GM19328 (cell line): Measurements from ENCODE around the gene MGST3.
"Not testable (repeated sequence)": the region's sequence is repeated elsewhere in the genome, so short reads cannot be mapped to it uniquely, and the experiment has no call there.

Experiments
- ATAC-seq: cut with Tn5 transposase; IDR thresholded peaks from one replicate; pipeline ENCODE4 v1.9.1; 2021; ENCODE audit warnings: mild to moderate bottlenecking, moderate library complexity; ENCODE audit not compliant: unreplicated experiment

Gene MGST3

DNA sequence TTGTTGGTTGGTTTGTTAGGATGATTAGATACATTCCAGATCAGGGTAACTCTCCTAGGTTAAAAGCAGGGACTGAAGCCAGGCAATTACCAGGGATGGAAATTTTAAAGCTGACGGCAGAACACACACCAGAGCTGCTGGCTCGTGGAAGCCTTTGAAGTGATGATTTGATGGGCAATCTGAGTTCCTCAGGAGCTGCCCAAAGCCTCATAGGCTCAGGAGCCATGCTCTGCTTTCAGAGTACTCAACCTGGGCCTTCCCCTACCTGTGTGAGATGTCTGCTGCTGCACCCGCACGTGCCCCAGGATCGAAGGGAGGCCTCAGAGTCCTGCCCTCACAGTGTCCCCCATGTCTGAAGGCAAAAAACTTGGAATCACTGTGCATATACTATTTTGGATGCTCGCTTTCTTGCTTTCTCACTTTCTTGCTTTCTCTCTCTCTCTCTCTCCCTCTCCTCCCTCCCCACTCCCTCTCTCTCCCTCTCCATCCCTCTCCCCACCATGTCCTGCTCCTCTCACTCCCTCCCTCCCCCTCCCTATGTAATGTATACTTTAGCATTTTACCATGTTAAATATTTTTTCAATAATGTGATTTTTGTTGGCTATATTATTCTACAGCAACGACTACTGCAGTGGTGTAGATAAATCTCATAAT lies 18.0 kb downstream of the MGST3 start:
- ATAC-seq: no peak

DNA sequence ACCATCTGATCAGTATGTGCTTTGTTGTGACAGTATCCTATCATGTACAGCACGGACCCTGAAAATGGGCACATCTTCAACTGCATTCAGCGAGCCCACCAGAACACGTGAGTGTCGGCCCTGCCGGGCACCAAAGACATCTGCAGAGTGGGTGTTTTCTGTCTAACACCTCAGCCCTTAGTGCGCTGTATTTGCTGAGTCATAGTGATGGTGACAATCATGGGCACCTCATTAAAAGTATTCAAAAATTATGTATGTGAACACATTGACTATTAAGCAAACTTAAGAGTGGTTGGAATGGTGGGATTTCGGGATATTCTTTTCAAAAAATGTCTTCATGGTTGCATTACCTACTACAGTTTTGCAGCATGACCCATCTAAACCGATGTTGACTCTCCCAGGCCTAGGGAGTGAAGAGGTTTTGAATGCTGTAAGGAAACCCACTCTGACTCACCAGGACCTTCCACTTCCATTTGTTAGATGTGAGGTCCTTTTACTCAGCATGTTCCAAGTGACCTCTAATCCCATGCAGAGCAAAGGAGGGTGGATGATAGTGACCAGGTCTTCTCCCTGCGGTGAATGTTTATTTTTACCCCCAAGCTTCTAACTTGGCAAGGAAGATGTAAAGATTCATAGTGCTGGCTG lies 20.1 kb downstream of the MGST3 start:
- ATAC-seq: no peak

DNA sequence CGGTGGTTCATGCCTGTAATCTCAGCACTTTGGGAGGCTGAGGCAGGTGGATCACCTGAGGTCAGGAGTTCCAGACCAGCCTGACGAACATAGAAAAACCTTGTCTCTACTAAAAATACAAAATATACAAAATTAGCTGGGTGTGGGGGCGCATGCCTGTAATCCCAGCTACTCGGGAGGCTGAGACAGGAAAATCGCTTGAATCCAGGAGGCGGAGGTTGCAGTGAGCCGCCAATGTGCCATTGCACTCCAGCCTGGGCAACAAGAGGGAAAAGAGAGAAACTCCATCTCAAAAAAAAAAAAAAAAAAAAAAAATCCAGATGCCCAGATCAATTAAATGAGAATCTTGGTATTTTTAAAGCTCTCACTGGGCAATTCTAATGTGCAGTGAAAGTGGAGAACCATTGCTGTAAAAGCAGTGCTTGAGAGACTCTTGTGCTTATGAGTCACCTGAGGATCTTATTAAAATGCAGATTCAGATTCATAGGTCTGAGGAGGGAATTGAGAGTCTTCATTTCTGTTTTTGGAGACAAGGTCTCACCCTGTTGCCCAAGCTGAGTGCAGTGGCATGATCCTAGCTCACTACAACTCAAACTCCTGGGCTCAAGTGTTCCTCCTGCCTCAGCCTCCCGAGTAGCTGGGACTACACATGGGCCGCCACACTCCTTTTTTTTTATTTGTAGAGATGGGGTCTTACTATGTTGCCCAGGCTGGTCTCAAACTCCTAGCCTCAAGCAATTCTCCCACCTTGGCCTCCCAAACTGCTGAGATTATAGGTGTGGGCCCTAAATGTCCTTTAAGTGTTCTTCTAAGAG lies 27.9 kb downstream of the MGST3 start:
- not testable (repeated sequence) for ATAC-seq

DNA sequence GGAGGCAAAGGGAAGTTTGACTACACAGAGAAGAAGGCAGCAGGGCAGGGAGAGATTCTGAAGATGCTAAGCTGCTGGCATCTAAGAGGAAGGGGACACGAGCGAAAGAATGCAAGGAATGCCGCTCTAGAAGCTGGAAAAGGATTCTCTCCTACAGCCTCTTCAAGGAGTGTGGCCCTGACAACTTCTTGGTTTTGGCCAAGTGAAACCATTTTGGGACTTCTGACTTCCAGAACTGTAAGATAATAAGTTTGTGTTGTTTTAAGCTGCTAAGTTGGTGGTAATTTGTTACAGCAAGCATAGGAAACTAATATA lies 28.5 kb downstream of the MGST3 start:
- no peak for ATAC-seq

DNA sequence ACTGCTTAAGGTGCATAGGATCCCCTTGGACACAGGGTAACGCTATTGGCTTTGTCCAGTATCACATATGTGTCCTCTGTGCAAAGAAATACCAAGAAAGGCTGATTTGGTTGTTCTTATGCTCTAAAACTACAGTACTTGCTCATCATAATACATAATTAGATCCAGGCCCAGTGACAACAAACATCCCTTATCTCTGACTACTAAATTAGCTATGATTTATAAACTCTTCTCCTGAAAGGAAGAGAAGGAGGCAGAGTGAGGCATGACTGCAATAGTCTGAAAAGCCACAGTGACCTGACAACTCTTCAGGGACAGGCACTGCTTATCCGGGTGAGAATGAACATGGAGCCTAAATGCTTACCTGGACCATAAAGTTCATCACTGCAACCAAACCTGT lies 30.7 kb downstream of the MGST3 start:
- no peak for ATAC-seq

DNA sequence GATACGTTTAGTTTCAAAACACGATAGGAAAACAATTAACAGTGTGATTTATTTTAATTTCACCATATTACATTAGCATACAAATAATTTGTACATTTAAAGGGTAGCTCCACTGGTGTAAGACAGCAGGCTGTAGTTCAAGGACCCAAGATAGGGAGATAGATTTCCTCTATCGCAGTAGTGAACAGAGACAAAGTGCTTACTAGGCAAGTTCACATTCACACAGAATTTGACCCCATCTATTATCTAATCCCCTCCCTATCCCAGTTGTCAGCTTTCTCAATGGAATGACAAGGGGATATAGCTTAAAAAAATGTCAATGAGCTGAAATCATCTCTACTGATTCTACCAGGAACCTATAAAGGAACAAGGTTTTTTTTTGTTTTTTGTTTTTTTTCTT lies 31.2 kb downstream of the MGST3 start:
- no peak for ATAC-seq

DNA sequence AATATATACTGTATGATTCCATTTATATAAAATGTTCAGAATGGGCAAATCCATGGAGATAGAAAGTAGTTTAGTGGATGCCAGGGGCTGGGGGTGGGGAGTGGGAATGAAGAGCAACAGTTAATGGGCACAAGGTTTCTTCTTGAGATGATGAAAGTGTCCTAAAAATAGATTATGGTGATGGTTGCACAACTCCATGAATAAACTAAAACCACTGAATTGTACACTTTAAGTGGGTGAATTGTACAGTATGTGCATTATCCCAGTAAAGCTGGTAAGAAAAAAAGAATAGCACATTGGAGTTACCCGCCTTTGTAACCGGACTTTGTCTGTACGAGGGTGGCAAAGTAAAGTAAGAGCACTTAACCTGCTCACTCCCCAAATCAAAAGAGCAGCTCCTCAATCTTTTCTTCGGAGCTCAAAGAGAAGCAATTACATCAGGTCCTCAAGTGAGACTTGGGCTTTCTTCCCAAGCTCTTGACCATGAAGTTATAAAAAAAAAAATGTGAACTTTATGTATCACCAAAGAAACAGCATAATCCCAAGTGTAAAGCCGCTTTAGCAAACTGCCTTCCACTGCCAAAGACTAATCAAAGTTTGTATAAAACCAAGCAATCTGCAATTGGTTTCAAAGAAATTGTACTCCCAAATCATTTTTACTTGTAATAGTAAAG lies 35.3 kb downstream of the MGST3 start:
- no peak for ATAC-seq

DNA sequence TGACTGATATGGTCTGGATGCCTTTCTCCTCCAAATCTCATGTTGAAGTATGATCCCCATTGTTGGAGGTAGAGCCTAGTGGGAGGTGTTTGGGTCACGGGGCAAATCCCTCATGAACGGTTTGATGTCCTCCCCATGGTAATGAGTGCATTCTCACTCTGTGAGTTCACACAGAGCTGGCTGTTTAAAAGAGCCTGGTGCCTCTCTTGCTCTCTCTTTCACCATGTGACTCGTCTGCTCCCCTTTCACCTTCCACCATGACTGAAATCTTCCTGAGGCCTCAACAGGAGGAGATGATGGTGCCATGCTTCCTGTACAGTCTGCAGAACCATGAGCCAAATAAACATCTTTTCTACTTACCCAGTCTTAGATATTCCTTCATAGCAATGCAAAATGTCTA lies 37.1 kb downstream of the MGST3 start:
- no peak for ATAC-seq

DNA sequence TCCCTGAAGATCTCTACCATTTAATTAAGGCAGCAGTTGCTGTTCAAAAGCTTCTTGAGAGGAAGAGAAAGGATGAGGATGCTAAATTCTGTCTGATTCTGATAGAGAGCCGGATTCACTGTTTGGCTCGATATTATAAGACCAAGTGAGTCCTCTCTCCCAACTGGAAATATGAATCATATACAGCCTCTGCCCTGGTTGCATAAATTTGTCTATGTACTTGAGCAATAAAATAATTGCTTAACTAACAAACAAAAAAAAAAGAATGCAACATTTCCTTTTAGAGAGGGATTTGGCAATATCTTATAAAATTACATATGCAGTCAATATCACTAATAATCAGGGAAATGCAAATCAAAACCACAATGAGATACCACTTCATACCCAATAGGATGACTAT lies 40.5 kb downstream of the MGST3 start:
- ATAC-seq: no peak

DNA sequence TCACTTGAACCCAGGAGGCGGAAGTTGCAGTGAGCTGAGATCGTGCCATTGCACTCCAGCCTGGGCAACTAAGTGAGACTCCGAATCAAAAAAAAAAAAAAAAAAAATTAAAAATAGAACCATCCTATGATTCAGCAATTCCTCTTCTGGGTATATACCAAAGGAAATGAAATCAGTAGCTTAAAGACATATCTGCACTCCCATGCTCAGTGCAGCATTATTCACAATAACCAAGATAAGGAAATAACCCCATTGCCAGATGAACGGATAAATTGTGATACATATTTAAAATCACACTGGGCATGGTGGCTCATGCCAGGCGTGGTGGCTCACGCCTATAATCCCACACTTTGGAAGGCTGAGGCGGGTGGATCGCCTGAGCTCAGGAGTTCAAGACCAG lies 43.6 kb downstream of the MGST3 start:
- ATAC-seq: no peak

DNA sequence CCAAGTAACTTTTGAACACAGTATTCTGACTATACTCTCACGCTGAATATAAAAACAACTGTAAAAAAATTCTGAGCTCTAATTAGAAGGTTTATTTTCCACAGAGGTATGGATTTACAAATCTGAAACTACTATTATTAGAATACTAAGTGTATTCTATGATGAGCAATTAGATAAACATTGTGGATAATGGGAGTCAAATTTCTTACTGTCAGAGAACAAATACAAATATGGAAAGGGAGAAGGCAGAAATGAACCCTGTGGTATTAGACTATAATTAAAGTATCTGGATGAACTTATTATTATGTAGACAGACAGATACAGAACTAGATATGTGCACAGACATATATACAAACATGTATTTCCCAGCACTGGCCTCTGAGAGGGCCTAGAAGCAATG lies 44.8 kb downstream of the MGST3 start:
- no peak for ATAC-seq

DNA sequence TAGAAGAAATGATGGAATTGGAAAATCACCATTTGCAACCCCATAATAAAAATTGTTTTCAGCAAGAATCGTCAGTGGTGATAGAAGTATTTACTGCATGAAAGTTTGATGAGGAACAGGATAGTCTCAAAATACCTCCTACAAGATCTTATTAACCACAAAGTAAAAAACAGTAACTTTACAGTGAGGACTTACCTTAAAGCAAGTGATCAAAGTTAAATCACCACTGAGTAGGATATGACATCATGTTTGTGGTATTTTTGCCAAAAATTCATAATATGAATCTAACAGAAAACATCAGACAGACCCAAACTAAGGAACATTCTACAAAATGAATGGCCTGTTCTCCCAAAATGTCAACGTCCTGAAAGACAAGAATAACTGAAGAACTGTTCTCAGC lies 47.5 kb downstream of the MGST3 start:
- ATAC-seq: no peak

DNA sequence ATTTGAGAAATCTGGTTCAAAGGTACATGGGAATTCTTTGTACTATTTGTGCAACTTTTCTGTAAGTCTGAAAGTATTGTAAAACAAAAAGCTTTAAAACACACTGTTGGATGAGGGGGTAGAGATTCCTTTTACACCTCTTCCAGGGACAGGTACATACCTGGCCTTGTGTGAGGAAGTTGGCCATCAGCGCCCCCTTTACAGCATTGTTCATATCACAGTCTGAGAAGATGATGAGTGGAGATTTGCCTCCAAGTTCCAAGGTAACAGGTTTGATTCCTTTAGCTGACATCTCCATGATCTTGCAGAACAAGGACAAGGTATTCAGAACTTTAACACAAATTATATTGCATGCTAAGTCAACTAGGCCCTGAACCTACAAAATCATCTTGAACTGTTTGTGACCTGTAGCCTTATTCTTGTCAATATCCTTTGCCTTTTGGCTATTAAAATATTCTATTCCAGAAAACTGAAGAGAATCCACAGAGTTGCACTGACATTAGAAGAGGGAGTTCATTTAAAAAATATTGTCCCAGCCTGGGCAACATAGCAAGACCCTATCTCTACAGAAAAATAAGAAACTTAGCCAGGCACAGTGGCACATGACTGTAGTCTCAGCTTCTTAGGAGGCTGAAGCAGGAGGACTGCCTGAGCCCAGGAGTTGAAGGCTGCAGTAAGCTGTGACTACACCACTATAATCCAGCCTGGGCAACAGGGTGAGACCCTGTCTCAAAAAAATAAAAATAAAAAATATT lies 48.4 kb downstream of the MGST3 start:
- ATAC-seq: no peak

DNA sequence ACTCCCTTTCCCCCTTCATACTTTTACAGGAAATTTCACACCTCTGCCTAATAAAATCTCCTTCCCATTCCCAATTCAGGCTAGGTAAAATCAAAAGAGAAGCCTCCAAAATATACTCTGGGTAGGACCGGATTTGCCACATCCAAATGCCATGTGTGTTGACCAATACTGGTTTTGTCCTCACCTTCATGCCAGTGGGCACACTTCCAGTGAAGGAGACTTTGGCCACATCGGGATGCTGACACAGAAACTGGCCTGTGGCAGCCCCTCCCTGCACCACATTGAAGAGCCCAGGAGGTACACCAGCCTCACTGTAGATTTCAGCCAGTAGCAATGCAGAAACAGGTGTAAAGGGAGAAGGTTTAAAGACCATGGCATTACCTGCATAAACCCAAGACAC lies 49.3 kb downstream of the MGST3 start:
- ATAC-seq: no peak

DNA sequence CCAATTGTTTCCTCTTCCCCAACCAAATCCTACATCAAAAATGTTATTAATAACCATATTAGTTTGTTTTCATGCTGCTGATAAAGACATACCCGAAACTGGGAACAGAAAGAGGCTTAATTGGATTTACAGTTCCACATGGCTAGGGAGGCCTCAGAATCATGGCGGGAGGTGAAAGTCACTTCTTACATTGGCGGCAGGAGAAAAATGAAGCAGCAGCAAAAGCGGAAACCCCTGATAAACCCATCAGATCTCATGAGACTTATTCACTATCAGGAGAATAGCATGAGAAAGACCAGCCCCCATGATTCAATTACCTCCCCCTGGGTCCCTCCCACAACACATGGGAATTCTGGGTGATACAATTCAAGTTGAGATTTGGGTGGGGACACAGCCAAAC lies 49.7 kb downstream of the MGST3 start:
- ATAC-seq: not testable (repeated sequence)

DNA sequence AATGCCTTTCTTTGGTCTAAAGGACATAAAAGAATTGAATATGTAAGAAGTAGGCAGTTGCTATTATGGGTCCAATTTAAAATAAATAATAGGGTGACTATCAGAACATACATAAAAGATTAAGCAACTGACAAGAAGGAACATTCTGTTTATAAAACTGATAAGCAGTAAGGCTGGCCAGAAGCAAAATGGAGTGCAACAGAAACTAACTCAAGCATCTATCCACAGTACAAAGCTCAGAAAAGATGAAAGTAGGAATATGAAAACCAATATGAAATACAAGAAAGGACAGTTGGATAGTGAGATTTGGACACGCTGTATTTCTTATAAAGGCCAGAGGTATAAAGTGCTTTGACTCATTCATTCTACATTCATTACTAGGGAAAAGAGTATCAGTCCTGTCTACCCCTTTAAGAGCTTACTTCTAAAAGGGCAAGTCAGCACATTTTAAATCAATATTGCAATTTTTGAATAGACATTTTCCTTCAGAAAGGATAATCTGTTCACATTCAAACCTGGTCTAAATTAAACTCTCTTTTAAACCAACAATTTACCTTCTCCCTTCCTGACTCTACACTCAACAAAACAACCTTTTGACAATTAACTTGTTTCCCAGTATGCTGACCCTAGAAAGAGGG lies 52.9 kb downstream of the MGST3 start:
- no peak for ATAC-seq

DNA sequence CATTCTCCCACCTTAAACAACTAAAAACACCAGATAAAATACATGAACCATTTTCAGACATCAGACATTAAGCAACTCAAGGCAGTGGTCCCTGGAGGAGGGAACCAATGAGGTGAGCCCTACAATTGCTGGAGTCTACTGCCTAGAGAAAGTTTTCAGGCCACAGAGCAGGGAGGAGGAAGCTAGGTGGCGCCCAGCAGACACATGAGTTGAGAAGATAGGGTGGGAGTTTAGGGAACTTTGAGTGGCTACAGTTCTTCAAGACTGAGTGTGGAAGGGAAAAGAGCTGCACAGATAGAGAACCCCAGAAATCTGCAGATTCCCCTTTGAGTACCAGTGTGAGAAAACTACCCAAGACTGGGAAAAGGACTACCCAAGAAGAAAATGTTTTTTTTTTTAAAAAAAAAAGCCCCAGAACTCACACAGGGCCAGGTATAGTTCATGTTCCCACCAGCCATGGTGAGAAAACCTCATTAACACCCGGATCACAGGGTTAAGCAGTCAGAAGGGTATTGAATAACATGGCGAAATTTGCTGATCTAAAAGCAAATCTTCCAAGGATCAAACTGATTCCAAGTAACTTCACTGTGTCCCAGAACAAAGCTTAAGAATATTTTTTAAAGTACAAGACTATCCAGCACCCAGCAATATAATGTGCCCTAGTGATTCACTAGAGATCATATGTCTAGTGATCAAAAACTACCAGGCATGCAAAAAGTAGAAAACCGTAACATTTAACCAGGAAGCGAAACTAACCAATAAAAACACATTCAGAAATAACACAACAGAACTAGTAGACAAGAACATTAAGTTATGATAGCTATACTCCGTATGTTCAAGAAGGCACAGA lies 55.3 kb downstream of the MGST3 start:
- no peak for ATAC-seq

DNA sequence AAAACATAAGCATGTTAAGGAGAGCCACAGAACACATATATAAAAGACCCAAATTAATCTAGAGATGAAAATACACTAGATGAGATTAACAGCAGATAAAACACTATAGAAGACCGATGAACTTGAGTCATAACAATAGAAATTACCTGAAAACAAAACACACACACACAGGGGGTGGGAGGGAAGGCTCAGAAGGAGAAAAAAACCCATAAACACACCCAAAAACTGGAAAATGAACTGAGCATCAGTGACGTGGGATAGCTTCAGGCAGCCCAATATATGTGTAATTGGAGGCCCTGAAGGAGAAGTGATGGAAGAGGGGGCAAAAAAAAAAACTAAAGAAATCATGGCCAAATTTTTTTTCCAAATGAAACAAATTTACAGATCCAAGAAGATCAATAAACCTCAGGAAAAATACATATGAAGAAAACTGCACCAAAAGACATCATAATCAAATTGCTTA lies 56.0 kb downstream of the MGST3 start:
- no peak for ATAC-seq

DNA sequence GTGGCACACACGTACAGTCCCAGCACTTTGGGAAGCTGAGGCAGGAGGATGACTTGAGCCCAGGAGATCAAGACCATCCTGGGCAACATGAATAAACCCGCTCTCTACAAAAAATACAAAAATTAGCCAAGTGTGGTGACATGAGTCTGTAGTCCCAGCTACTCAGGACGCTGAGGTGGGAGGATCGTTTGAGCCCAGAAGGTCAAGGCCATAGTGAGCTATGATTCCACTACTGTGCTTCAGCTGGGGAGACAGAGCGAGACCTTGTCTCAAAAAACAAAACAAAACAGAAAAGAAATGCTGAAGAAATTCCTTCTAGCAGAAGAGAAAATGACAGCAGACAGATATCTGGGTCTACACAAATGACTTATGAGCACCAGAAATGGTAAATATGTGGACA lies 57.0 kb downstream of the MGST3 start:
- no peak for ATAC-seq

DNA sequence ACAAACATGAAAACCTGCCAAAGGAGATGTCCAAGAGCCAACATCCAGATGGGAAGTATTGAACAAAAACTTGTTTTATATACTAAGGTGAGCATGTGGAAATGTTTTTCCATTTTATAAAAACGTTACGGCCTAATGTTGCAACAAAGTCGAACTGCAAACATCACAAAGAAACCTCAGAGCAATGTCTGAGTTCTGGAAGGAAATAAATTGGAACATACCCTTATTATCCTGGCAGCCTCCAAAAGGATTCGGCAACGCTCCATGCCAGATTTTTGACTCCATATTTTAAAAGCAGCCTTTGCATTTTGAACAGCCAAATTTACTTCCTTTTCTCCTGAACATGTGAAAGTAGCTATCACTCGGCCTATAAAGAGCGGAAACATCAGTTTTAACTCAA lies 64.0 kb downstream of the MGST3 start:
- no peak for ATAC-seq
